ENCODE measurements around the gene FXYD4.
"Not testable (repeated sequence)": the region's sequence is repeated elsewhere in the genome, so short reads cannot be mapped to it uniquely, and the experiment has no call there.

Gene FXYD4

GRCh38 chr10:43421944-43422343 is 50.5 kb downstream of the FXYD4 start:
- DNase-seq: not testable (repeated sequence)

GRCh38 chr10:43424416-43424815 is 53.0 kb downstream of the FXYD4 start:
- no peak for DNase-seq

Measured in islet precursor cell (in vitro differentiated cells).